GM18909 (cell line): ENCODE data around the gene PRDM11.

Experiments used
- ATAC-seq: cut with Tn5 transposase; IDR thresholded peaks from one replicate; pipeline ENCODE4 v1.9.1; 2021; ENCODE audit warnings: mild to moderate bottlenecking; ENCODE audit not compliant: unreplicated experiment, poor library complexity

PRDM11 gene

DNA sequence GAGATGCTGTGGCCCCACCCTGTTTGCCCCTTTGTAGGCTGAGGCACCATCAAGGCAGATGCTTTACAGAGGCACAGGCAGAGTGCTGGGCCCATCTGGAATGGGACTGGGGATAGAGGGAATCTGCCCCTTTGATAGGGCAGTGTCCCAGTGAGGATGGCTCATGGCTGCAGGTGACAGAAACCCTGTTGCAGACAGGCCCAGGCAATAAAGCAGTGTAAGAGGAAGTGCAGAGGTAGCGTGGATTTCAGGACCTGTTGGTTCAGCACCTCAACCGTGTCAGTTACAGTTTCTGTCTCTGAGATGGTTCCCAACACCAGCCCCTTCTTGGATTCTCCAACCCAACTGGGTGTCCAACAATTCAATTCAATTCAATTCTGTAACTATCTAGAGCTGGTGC is 25.1 kb downstream of the PRDM11 start:
- no peak for ATAC-seq

- no peak for ATAC-seq
These were observed 26.6 kb downstream of the PRDM11 start for GRCh38 chr11:45173064-45173463.

GRCh38 chr11:45174168-45174835 is 27.9 kb downstream of the PRDM11 start:
- ATAC-seq = no peak

GRCh38 chr11:45174963-45175362 is 28.5 kb downstream of the PRDM11 start:
- ATAC-seq = no peak

- ATAC-seq = no peak
These were observed 30.6 kb downstream of the PRDM11 start for GRCh38 chr11:45176996-45177395.

- no peak for ATAC-seq
These were observed 31.8 kb downstream of the PRDM11 start for GRCh38 chr11:45178223-45178622.

DNA sequence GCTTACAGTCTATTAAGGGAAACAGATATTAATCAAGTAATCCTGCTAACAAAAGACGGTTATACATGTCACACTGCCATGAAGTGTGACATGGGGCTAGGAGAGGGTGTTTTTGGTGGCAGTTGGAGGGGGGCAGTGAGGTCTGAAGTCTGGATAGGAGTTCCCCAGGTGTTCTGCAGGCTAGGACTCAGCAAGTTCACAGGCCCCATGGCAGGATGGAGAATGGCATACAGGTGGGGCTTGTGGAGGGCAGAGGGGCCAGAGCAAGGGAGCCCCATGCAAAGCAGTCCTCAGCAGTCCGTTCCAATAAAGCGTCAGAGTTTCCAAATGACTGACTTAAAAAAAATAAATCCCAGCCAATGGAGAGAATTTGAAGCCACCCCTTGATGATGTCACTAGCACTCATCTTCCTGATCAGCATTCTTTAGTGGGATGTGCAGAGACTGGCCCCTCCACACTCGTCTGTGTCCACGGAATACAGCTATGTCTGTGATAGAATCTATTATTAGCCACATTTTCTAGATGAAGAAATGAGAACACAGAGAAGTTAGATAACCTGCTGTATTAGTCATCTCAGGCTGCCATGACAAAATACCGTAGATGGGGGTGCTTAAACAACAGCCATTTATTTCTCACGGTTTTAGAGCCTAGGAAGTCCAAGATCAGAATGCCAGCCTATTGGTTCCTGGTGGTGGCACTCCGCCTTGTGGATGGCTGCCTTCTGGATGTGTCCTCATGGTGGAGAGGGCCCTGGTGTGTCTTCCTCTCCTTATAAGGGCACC is 32.6 kb downstream of the PRDM11 start:
- no peak for ATAC-seq

GRCh38 chr11:45179686-45180178 is 33.3 kb downstream of the PRDM11 start:
- no peak for ATAC-seq

DNA sequence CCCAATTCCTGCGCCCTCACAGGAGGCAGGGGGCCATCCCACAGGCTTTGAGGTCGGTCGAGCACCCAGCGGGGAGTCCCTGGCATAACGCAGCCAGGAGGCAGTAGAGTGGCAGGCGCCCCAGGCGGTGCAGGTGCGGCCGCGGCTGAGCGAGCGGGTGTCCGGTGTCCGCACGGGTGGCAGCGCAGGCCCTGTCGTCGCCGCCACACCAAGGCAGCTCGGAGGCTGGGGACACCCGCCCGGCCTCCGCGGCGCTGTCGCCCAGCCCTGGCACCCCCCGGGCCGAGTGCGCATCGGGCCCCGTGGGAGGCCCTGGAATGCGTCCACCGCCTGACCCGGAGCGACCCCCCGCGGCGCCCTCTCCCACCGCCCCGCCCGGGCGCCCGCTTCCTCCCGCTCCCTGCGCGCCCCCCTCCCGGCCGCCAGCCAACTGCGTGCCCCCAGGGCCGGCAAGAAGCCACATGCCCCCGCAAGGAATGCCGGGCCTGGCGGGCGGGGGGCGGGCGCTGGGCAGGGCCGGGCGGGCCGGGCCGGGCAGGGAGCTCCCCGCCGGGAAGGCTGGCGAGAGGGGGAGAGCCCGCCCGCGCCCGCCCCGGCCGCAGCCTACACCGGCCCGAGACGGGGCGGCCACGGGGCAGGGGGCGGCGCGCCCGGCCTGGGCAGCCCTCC is 33.9 kb downstream of the PRDM11 start:
- peak; percentile 53 for ATAC-seq

- peak; percentile 30 for ATAC-seq
These were observed 34.4 kb downstream of the PRDM11 start for GRCh38 chr11:45180848-45181192.

- no peak for ATAC-seq
These were observed 34.9 kb downstream of the PRDM11 start for GRCh38 chr11:45181193-45181888.

GRCh38 chr11:45181889-45182550 is 35.6 kb downstream of the PRDM11 start:
- ATAC-seq = no peak

DNA sequence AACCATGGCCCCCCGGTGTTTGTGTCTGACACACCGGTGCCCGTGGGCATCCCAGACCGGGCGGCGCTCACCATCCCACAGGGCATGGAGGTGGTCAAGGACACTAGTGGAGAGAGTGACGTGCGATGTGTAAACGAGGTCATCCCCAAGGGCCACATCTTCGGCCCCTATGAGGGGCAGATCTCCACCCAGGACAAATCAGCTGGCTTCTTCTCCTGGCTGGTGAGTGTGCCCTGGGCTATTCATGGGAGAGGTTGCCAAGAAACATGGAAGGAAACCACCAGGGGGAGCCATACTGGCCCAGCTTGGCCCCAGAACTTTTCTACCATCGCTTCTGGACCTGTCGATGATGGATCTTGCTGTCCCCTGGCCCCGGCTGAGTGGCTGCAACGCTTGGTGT is 36.5 kb downstream of the PRDM11 start:
- no peak for ATAC-seq

DNA sequence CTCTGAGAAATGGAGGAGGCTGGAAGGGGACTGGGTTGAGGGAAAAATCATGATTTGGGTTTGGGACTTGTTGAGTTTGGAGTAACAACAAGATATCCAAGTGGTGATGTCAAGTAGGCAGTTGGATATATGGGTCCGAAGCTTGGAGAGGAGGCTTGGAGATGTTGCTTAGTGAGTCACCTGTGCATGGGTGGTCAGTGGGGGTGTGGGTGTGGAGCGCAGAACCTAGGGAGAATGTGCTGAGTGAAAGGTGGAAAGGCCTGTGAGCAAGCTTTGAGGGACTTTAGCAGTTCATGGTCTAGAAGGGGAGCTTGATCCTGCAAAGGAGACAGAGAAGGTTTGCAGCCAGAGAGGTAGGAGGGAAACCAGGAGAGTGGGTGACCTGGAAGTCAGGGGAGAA is 38.2 kb downstream of the PRDM11 start:
- ATAC-seq = no peak

DNA sequence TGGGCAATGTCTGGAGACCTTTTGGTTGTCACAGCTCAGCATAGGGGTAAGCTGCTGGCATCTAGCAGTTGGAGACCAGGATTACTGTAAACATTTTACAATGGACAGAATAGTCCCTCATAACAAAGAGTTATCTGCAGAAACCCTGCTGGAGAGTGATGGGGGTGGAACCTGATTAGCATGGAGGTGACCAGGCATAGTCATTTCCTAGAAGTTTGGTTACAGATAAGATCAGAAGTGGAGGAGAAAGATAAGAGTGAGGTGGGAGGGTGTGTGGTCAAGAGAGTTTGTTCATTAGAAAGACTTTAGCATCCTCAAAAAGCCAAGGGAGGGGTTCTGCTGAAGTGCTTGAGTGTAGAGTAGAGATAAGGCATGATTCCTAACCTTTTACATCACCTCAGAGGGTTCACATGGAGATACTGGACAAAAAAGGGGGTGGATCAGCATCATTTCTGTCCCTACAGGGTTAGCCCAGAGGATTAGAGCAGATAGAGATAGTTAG is 38.8 kb downstream of the PRDM11 start:
- no peak for ATAC-seq

- no peak for ATAC-seq
These were observed 40.9 kb downstream of the PRDM11 start for GRCh38 chr11:45187375-45187774.

- ATAC-seq = no peak
These were observed 41.7 kb downstream of the PRDM11 start for GRCh38 chr11:45188127-45188526.

- no peak for ATAC-seq
These were observed 42.8 kb downstream of the PRDM11 start for GRCh38 chr11:45189230-45189629.

- no peak for ATAC-seq
These were observed 47.3 kb downstream of the PRDM11 start for GRCh38 chr11:45193695-45194094.

GRCh38 chr11:45204761-45205160 is 58.3 kb downstream of the PRDM11 start:
- ATAC-seq = no peak
